SKM-1 treated with dmso at 0.1 percent for 144 hours (cell line): ENCODE results near the gene MERTK.

Experiments
- DNase-seq: peaks from one replicate; lab custom pipeline; 2025; ENCODE audit not compliant: unreplicated experiment; lab: John Stamatoyannopoulos, UW

MERTK gene

GRCh38 chr2:111975819-111976218, 77.4 kb downstream of the MERTK start:
- no peak for DNase-seq

- DNase-seq, result no peak
These were observed 78.8 kb downstream of the MERTK start for GRCh38 chr2:111977240-111977639.

DNA sequence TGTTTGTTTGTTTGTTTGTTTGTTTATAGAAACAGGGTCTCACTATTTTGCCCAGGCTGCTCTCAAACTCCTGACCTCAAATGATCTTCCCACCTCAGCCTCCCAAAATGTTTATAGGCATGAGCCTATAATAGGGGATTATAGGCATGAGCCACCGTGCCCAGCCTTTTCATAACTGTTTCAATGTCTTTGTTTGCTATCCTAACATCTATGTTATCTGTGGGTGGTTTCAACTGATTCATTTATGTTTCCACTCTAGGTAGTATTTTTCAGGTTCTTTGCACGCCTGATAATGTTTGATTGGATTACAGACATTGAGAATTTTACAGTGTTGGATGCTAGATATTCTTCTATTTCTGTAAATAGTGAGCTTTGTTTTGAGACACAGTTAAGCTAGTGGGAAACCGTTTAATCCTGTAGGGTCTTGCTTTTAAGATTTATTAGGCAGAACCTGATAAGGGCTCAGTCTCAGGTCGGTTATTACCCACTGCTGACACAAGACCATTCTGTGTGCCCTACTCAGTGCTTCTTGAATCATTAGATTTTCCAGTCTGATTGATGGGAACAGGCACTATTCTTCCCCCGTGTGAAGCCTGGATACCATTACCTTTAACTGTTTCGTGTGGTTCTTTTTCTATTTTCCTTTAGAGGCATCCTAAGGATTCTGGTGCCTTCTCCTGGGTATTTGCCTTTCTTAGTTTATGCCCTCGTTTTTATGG, 80.2 kb downstream of the MERTK start:
- no peak for DNase-seq

DNA sequence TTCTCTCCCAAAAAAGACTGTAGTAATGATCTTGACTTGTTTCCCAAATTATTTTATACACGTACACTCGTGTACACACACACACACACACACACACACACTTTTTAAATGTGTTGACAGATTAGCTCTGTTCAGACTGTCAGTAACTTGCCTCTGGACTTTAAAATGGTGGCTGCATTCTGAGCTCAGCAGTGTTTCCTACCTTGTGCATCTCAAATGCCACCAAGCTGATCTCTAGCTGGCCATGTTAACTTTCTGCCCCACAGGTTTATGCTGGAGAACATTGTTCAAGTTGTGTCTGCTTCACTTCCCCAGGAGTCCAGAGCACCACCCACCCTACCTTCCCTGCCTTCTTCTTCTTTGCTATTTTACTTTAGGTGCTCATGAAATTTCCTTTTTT, 83.3 kb downstream of the MERTK start:
- no peak for DNase-seq

- DNase-seq, result no peak
These were observed 84.4 kb downstream of the MERTK start for GRCh38 chr2:111982822-111983221.

- no peak for DNase-seq
These were observed 85.2 kb downstream of the MERTK start for GRCh38 chr2:111983478-111984212.

DNA sequence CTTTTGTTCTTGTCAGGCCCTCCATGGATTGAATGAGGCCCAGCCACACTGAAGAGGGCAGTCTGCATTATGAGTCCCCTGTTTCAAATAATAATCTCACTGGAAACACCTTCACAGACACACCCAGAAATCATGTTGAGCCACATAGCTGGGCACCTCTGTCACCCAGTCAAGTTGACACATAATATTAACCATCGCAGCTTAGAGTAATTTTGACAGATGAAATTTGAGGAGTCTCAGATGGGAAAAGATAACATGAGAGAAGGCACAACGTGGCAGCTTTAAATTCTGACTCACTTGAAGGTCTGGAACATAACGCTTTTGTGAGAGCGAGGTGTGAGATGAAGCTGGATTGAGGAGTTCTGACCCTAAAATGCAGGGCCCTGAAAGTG, 85.8 kb downstream of the MERTK start:
- DNase-seq, result no peak

- DNase-seq, result no peak
These were observed 87.1 kb downstream of the MERTK start for GRCh38 chr2:111985514-111985913.

DNA sequence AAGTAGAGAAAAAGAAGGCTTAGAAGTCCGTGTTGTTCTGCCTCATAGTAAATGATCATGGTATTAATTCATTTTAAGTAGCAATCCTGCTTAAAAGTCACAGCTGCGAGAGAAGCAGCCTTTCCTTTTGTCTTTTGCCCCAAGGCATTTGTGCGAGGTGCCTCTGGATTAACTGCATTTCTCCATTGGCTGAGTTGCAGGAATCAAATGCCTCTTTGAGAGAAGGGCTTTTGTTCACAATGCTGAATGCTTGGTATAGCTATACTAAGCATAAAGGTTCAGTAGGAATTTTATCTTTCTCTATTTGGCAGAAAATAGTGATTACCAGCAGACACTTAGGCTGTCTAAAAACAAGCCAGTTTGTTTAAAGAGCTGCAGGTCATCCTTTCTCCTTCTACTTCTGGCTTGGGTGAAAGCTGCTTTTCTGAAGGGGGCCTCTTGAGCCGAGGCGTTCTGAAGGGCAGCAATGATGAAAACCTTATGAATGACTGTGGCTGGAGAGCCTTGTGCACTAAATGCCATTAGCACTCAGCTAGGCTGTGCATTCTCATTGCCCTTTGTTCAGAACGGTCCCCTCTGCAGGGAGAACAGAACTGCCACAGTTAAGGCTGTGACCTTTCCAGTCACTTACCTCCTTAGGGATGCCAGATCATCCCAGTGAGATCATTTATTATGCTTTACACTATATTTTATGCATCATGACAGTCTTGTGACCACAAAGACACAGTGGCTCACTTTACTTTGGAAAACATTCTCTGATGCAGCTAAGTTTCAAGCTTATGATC, 87.9 kb downstream of the MERTK start:
- no peak for DNase-seq

GRCh38 chr2:111990375-111990774, 92.0 kb downstream of the MERTK start:
- no peak for DNase-seq

DNA sequence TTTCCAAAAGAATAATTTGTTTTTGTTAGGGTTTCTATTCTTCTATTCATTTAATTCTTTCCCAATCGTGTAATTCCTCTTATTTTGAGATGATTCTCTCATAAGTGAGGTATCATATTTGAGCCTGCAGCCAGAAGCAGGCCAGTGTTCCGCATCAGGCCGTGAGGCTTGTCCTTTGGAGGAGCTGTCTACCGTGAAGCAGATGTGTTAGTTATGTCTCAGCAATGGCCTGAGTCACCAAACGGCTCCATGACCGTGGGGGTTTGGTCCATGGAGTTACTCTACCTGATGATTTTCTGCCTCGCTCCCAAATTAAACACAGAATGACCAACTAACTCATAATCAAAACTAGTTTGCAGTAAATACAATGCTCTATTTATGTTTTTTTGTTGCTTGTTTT, 92.4 kb downstream of the MERTK start:
- DNase-seq, result no peak

GRCh38 chr2:111994042-111994441, 95.6 kb downstream of the MERTK start:
- DNase-seq, result no peak

GRCh38 chr2:111995148-111995547, 96.7 kb downstream of the MERTK start:
- no peak for DNase-seq

GRCh38 chr2:111999809-112000208, 101.4 kb downstream of the MERTK start:
- no peak for DNase-seq

DNA sequence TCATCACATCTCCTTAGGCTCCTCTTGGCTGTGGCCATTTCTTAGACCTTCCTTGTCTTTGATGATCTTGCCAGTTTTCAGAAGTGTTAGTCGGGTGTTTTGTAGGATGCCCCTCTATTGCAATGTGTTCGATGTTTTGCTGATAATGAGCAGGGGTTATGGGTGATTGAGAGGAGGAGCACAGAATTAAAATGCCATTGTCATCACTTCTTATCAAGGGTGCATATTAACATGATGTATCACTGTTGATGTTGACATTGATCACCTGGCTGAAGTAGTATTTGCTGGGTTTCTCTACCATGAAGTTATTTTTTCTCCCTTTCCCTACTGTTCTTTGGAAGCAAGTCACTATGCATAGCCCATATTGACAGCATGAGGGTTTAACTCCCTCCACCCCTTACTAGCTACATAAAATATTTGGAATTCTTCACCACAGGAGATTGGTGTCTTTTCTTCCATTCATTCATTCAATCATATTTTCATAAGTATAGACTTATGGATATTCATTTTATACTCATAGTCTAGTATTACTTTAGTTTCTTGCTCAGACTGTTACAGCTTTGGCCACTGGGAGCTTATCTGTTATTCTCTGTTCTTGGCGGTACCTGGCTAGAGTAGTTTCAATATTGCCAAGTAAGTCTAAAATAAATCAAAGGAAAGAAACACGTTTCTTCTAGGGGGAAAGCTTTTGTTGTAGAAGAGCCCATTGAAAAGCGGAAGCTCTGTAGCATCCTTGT, 102.2 kb downstream of the MERTK start:
- DNase-seq, result no peak

GRCh38 chr2:112001136-112001715, 102.8 kb downstream of the MERTK start:
- DNase-seq, result peak; percentile 99

DNA sequence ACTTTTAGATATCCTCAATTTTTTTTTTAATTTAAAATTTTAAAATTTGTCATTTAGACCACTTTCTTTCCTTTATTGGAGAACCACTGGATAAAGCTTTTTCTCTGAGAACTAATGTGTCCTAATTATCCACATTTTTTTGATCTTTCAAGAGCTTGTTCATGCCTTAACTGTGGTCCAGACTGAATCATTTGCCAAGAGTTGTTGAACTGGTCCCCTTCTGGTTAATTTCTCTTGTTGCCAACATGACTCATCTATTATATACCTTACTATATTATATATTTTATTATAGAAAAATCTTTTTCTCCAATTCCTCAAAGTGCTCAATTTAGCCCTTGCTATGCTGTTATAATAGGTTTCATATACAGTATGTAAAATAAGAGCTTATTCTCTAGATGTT, 103.5 kb downstream of the MERTK start:
- no peak for DNase-seq

GRCh38 chr2:112003576-112004252, 105.3 kb downstream of the MERTK start:
- DNase-seq, result no peak

- peak; percentile 97 for DNase-seq
These were observed 105.8 kb downstream of the MERTK start for GRCh38 chr2:112004253-112004645.

DNA sequence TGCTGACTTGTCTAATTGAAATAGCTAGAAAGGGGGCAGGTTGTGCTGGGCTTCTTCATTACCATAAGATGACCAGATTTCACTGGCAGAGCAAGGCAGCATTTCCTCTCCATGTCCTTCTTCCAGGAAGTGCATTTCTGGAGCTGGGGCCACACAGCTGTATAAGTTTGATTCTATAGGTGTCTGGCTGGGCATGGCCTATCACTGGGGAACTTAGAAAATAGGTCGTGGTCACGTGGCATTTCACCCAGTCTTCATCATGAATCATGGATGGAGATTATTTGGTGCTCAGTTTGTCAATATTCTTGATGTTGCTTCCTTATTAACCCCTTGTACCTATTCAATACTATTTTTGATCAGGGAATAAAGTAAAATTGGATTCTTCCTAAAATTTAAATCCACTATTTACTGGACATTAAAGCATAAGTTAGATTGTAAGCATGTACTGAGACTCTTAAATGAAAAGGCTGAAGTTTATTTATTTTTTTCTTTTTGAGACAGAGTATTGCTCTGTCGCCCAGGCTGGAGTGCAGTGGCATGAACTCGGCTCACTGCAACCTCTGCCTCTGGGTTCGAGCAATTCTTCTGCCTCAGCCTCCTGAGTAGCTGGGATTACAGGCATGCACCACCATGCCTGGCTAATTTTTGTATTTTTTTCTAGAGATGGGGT, 107.1 kb downstream of the MERTK start:
- DNase-seq, result no peak
